A673 (cell line): Measurements from ENCODE around the gene LRRC2.

Experiments
- EZH2 ChIP-seq: fragments of 200-600 bp; sonication (generic); IDR thresholded peaks from 2 replicates; pipeline ENCODE4 v1.6.1; 2017; ENCODE audit warnings: borderline replicate concordance, low read depth, mild to moderate bottlenecking, mixed read lengths, antibody characterized with exemption, low read length; ENCODE audit not compliant: poor library complexity, severe bottlenecking
- TF ChIP-seq, protein P1 (sequence below): fragments of 300-800, 200-600 bp; sonication (generic); conservative IDR thresholded peaks from 2 replicates; pipeline ENCODE4 v1.5.1; 2017; ENCODE audit warnings: low read depth, mild to moderate bottlenecking, antibody characterized with exemption, low read length, moderate library complexity, mixed read lengths

- TF ChIP-seq, protein P1, sequence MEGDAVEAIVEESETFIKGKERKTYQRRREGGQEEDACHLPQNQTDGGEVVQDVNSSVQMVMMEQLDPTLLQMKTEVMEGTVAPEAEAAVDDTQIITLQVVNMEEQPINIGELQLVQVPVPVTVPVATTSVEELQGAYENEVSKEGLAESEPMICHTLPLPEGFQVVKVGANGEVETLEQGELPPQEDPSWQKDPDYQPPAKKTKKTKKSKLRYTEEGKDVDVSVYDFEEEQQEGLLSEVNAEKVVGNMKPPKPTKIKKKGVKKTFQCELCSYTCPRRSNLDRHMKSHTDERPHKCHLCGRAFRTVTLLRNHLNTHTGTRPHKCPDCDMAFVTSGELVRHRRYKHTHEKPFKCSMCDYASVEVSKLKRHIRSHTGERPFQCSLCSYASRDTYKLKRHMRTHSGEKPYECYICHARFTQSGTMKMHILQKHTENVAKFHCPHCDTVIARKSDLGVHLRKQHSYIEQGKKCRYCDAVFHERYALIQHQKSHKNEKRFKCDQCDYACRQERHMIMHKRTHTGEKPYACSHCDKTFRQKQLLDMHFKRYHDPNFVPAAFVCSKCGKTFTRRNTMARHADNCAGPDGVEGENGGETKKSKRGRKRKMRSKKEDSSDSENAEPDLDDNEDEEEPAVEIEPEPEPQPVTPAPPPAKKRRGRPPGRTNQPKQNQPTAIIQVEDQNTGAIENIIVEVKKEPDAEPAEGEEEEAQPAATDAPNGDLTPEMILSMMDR, result no peak
- TF ChIP-seq EZH2, result no peak
These were observed 89.0 kb downstream of the LRRC2 start for GRCh38 chr3:46477145-46477544.
